ENCODE results near the gene CACUL1. TPM values are rescaled to one million over a fixed set of nuclear protein-coding genes. Genes with fewer than 3 reads are reported as not detected.

The CACUL1 gene
- total and polyA plus RNA-seq, 2 donors (not counting 3 experiments of a cell fraction or from before 2014, with no cell fraction given): 6.0 to 35.1 TPM

DNA sequence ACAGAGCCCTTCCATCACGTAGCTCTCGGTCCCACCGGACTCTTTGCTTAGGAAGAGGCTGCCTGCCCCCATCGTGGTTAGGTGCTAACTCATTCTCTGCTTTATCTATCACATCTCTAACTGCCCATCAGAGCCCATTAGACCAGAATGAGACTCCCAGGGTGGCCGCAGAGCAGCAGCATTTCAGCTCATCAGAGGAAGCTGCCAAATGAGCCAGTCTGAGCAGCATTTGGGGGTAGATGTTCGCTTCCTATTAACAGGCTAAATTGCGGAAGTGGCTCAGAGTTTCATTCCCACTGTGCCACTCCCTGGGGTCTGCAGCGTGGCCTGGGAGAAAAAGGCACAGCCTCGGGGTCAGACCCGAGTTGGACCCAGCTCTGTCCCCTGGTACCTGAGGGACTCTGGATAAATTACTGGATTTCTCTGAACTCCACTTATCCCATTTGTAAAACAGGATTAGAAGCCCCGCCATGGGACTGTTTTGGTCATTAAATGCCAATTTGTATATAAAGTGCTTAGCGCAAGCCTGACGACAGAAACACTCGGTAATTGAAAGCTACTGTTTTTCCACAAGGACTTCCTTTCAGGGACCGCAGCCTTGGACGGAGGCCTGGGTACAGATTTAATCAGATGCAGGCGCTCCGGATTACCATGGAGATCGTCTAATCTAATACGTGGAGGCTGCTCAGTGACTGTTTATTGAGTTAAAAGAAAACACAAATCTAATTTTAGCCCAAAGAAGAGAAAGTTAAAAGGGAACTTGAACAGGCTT is 85.6 kb downstream of the CACUL1 start:
- ChIA-PET CTCF (interaction anchor here (1.6 to 1.8 kb wide), 2 partner anchors 10 to 52 kb away, joined by 4 to 10 read pairs; no protein-coding TSS in a partner anchor), POLR2A (no interaction called here)
- H3K79me2 ChIP-seq (ENCODE audit: control insufficient read depth, insufficient read depth, low read length): no peaks in the 10 kb centered on the region
- H3K9ac ChIP-seq (replicated peaks; ENCODE audit: extremely low read depth, insufficient read depth, low read length): no peak overlapping the region
- peak; percentile 55 for DNase-seq (ENCODE audit: low read depth, low spot score)
- H3K4me2 ChIP-seq (ENCODE audit: insufficient read depth, low read length): peak overlapping the region; percentile 14
- BruUV-seq (replicated peaks): no TSS peak
- no peaks in the 10 kb centered on the region for H3K9me1 ChIP-seq (replicated peaks; ENCODE audit: control insufficient read depth, extremely low read depth, insufficient read depth, low read length)
- H3K9me3 ChIP-seq (replicated peaks; ENCODE audit: control insufficient read depth, insufficient read depth, low read length): no peaks in the 10 kb centered on the region
- no peak for FAIRE-seq
- H2AFZ ChIP-seq (ENCODE audit: low read depth, low read length): no peak overlapping the region
- no peaks in the 10 kb centered on the region for H3K36me3 ChIP-seq (ENCODE audit: control insufficient read depth in 2 of 2, extremely low read depth in 1 of 2, insufficient read depth in 2 of 2, low read length in 2 of 2)
- no peak for TF ChIP-seq FOS (IDR thresholded peaks at IDR 0.05; ENCODE audit: borderline replicate concordance, insufficient read depth, low read length)
- no peak for TF ChIP-seq JUN (IDR thresholded peaks at IDR 0.05; ENCODE audit: borderline replicate concordance, insufficient read depth, insufficient read length, low read depth)
- TF ChIP-seq MYC (IDR thresholded peaks at IDR 0.05; ENCODE audit: low read depth, low read length): no peak
- dilution Hi-C loops (cut with MboI; ENCODE audit: extremely low pct_ligation_motif_present, low sequenced_read_pairs) (no loop called here), intact Hi-C loops (cut with micrococcal nuclease) (no loop called here)
- no peak overlapping the region for H3K4me3 ChIP-seq (replicated peaks in 1 of 3; ENCODE audit: insufficient read depth in 1 of 3, low read depth in 1 of 3, low read length in 3 of 3)
- no peaks in the 10 kb centered on the region for H3K4me1 ChIP-seq (ENCODE audit: control insufficient read depth, extremely low read depth, insufficient read depth, low read length)
- no peak overlapping the region for H3K27ac ChIP-seq (ENCODE audit: insufficient read depth, low read depth, low read length)
- H3K27me3 ChIP-seq (ENCODE audit: control insufficient read depth in 2 of 2, insufficient read depth in 2 of 2, low read length in 2 of 2): peaks cover 0 to 2% of the 10 kb centered on the region in 2 experiments
- H4K20me1 ChIP-seq (replicated peaks; ENCODE audit: control insufficient read depth, extremely low read depth, insufficient read depth, low read length): no peaks in the 10 kb centered on the region

DNA sequence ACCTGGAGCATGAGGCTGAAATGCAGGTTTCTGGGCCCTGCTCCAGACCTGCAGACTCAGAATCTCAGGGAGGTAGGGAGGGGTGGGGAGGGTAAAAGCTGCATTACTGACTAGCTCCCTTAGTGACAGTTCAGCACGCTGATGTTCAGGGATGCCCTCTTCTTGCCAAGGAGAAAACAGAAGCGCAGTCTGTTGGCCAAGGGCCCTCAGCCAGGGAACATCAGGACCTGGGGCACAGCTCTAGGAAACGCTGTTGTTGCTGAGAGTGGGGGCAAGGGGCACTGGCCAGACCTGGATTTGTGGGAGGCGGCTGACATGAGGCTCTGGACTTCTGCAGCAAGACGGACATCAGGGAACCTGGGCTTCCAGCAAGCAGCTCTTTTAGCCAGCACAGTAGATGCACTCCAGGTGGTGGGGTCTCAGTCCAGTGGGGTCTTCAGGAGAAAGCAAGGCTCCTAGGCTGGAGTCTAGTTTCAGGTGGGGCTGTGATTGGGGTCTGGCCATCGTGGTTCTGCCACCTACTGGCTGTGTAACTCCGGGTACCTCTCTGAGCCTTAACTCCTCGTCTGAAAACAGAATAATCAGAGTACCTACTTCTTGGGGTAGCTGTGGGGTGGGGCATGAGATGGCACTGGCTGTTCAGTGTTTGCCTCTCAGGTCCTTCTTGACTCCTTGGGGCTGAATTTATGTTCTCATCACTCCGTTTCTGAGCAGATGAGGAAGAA is 86.4 kb downstream of the CACUL1 start:
- TF ChIP-seq FOS (IDR thresholded peaks at IDR 0.05; ENCODE audit: borderline replicate concordance, insufficient read depth, low read length): no peak
- no peak for TF ChIP-seq POLR2AphosphoS5 (IDR thresholded peaks at IDR 0.05; ENCODE audit: insufficient read depth, low read depth, low read length)
- TF ChIP-seq, protein P1, sequence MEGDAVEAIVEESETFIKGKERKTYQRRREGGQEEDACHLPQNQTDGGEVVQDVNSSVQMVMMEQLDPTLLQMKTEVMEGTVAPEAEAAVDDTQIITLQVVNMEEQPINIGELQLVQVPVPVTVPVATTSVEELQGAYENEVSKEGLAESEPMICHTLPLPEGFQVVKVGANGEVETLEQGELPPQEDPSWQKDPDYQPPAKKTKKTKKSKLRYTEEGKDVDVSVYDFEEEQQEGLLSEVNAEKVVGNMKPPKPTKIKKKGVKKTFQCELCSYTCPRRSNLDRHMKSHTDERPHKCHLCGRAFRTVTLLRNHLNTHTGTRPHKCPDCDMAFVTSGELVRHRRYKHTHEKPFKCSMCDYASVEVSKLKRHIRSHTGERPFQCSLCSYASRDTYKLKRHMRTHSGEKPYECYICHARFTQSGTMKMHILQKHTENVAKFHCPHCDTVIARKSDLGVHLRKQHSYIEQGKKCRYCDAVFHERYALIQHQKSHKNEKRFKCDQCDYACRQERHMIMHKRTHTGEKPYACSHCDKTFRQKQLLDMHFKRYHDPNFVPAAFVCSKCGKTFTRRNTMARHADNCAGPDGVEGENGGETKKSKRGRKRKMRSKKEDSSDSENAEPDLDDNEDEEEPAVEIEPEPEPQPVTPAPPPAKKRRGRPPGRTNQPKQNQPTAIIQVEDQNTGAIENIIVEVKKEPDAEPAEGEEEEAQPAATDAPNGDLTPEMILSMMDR (IDR thresholded peaks at IDR 0.05; ENCODE audit: extremely low read depth in 1 of 2, insufficient read depth in 1 of 2, low read depth in 1 of 2, low read length in 2 of 2): no peak
- TF ChIP-seq MYC (IDR thresholded peaks at IDR 0.05; ENCODE audit: low read depth, low read length): no peak
- TF ChIP-seq JUN (IDR thresholded peaks at IDR 0.05; ENCODE audit: borderline replicate concordance, insufficient read depth, insufficient read length, low read depth): no peak
- TF ChIP-seq, protein P2, sequence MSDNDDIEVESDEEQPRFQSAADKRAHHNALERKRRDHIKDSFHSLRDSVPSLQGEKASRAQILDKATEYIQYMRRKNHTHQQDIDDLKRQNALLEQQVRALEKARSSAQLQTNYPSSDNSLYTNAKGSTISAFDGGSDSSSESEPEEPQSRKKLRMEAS (IDR thresholded peaks at IDR 0.05; ENCODE audit: insufficient read depth, insufficient read length): no peak
- TF ChIP-seq GATA2 (IDR thresholded peaks at IDR 0.05; ENCODE audit: insufficient read depth, insufficient read length, low read depth, low read length): no peak
- TF ChIP-seq EZH2 (IDR thresholded peaks at IDR 0.05; ENCODE audit: borderline replicate concordance, low read depth, low read length, severe bottlenecking): no peak
- no peak for TF ChIP-seq POLR2A (IDR thresholded peaks at IDR 0.05; ENCODE audit: low read depth, low read length)
- Histone ChIP-seq H3K27me3 (ENCODE audit: control insufficient read depth in 2 of 2, insufficient read depth in 2 of 2, low read length in 2 of 2) (peaks cover 2% of the 10 kb centered on the region in 2 experiments), H3K79me2 (ENCODE audit: control insufficient read depth, insufficient read depth, low read length) (no peaks in the 10 kb centered on the region), H3K4me3 (replicated peaks in 1 of 3; ENCODE audit: insufficient read depth in 1 of 3, low read depth in 1 of 3, low read length in 3 of 3) (no peak overlapping the region), H3K9ac (replicated peaks; ENCODE audit: extremely low read depth, insufficient read depth, low read length) (no peak overlapping the region), H3K27ac (ENCODE audit: insufficient read depth, low read depth, low read length) (no peak overlapping the region), H3K9me1 (replicated peaks; ENCODE audit: control insufficient read depth, extremely low read depth, insufficient read depth, low read length) (no peaks in the 10 kb centered on the region), H3K4me1 (ENCODE audit: control insufficient read depth, extremely low read depth, insufficient read depth, low read length) (no peaks in the 10 kb centered on the region), H3K9me3 (replicated peaks; ENCODE audit: control insufficient read depth, insufficient read depth, low read length) (no peaks in the 10 kb centered on the region), H2AFZ (ENCODE audit: low read depth, low read length) (no peak overlapping the region), H4K20me1 (replicated peaks; ENCODE audit: control insufficient read depth, extremely low read depth, insufficient read depth, low read length) (no peaks in the 10 kb centered on the region), H3K4me2 (ENCODE audit: insufficient read depth, low read length) (no peak overlapping the region), H3K36me3 (ENCODE audit: control insufficient read depth in 2 of 2, extremely low read depth in 1 of 2, insufficient read depth in 2 of 2, low read length in 2 of 2) (no peaks in the 10 kb centered on the region)
- no peak for FAIRE-seq
- CTCF ChIA-PET: interaction anchor here (1.6 to 1.8 kb wide), 2 partner anchors 11 to 53 kb away, joined by 4 to 10 read pairs; no protein-coding TSS in a partner anchor
- dilution Hi-C loops (cut with MboI; ENCODE audit: extremely low pct_ligation_motif_present, low sequenced_read_pairs): no loop called here
- BruUV-seq (replicated peaks): no TSS peak
- POLR2A ChIA-PET: no interaction called here
- intact Hi-C loops (cut with micrococcal nuclease): no loop called here
- no peak for DNase-seq (ENCODE audit: low read depth, low spot score)
